HL-60/S4 (cell line): ENCODE data around the gene APP.

Experiments
- in situ Hi-C: fragments of 300-500 bp; cut with MboI; formaldehyde crosslinking; loops from 2 replicates; pipeline ENCODE4 v1.14.3; 2022; ENCODE audit warnings: low sequenced_read_pairs

APP gene

GRCh38 chr21:25910809-25911208, 259.8 kb downstream of the APP start:
- in situ Hi-C loops: no loop called here

GRCh38 chr21:25909341-25909740, 261.2 kb downstream of the APP start:
- in situ Hi-C loops: no loop called here

DNA sequence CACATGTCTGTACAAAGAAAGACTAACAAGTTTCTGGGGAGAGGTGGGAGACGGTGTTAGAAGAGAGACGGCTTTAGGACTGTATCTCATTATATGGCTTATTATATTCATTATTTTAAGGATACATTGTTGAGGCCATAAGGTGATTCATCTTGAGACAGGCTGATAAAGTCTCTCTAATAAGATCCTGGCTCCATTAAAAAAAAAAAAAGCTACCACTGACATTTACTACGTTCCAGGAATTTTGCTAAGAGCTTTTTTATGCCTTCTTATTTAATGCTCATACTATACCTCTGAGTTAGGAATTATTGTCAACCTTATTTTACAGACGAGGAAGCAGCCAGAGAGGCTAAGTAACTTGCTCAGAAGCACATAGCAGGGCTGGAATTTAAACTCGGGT, 262.1 kb downstream of the APP start:
- in situ Hi-C loops: no loop called here

DNA sequence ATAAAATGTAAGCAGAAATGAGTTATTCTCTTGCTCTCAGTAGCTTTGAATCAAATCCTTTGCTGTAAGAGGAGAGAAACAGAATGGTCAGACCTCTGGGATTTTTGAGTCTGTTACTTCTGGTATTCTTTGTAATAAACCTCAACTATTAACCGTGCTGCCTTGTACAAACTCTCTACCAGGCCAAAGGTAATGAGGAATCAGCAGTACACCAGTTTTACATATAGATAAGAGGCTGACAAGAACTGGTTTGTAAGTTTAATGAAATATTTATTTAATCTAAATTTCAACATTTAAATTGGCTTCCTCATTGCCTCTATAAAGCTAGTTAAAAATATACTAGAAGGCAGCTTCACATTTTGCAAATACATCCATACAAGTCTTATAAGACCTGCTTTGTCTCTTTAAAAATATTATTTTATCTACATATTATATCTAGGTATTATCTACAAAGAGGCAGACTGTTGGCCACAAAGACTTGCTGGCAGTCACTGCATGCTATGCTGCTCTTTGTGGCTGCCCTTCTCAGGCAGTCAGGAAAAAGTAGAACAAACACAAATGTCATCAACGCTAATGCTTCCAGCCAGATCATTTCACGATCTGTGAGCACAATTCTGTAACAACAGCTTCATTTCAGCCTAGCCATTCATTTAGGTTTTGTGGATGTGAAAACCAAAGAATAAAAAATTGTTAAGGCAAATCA, 262.8 kb downstream of the APP start:
- in situ Hi-C loops: no loop called here

- in situ Hi-C loops: no loop called here
Observed at GRCh38 chr21:25906587-25906986, 264.0 kb downstream of the APP start.

- in situ Hi-C loops: no loop called here
Observed at GRCh38 chr21:25905126-25905525, 265.4 kb downstream of the APP start.

DNA sequence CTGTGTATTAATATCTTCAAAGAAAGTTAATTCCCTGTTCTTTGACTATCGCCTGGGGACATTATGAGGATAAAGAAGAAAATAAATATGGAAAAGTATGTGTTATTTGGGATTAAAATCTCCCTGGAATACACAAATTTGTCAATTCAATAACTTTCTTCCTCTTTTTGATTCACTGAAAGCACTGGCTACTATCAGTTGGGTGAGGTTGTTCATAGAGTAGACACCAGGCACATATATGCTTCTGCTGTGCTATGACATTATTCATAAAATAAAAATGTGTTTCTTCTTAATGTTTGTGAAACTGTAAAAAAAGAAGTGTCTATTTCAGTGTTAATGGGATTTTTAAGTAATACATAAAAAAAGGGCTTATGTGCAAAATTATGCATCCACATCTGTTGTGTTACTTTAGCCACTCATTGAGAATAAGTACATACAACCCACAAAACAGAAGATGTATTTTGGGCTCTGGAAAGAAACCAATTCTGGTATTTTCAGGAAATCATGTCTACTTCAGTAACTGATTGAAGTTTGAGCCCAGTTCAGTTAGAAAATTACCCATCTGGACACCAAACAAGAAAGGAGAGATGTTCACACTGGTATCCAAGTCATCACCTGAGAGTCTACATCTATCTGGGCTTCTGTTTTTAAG, 266.4 kb downstream of the APP start:
- in situ Hi-C loops: no loop called here

DNA sequence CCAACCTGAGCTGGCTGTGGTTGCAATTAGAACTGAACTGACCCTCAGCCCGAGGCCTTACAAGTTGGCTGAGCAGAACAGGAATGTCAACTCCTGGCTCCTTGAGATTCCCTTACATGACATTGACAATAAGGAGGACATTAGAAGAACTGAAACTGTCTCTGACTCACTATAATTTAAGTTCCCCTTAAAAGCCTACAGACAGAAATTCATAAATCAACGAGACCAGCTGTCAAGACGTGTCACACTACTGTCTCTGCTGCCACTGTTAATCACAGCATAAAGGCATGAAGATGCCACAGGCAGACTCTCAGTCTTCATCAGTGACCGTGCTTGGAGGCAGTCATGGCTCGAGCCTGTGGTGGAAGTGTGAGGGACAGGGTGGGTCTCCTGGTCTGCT, 267.0 kb downstream of the APP start:
- in situ Hi-C loops: no loop called here

GRCh38 chr21:25901330-25901979, 269.1 kb downstream of the APP start:
- in situ Hi-C loops: no loop called here

GRCh38 chr21:25898671-25899070, 271.9 kb downstream of the APP start:
- in situ Hi-C loops: loop anchor here (25.0 kb wide), 1 partner anchor 814 kb away; no protein-coding TSS in a partner anchor

- in situ Hi-C loops: loop anchor here (25.0 kb wide), 1 partner anchor 815 kb away; no protein-coding TSS in a partner anchor
Observed at GRCh38 chr21:25897383-25897782, 273.2 kb downstream of the APP start.

DNA sequence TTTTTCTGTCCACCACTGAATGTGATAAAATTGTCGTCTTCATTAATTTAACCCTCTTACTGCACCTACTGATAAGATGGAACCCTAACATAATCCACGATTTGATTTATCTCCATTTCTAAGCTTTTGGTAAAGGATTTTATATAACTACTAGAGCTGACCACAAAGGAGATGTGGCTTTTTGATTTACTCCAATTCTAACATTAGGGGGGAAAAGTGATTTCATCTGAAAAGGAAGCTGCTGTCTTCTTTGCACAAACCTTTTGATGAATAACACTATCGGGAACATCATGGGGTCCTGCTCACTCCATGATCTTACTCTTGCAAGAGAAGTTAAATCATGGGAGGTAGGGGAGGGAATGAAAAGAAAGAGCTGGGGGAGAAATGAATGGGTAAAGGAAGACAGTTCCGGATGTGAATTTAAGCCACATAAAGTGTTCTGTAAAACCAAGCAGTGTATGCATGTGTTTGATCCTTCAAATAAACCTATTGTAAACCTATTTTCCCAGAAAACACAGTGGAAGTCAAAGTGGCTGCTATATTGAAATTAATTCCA, 274.0 kb downstream of the APP start:
- in situ Hi-C loops: loop anchor here (25.0 kb wide), 1 partner anchor 816 kb away; no protein-coding TSS in a partner anchor

GRCh38 chr21:25895565-25896205, 274.9 kb downstream of the APP start:
- in situ Hi-C loops: loop anchor here (25.0 kb wide), 1 partner anchor 817 kb away; no protein-coding TSS in a partner anchor

DNA sequence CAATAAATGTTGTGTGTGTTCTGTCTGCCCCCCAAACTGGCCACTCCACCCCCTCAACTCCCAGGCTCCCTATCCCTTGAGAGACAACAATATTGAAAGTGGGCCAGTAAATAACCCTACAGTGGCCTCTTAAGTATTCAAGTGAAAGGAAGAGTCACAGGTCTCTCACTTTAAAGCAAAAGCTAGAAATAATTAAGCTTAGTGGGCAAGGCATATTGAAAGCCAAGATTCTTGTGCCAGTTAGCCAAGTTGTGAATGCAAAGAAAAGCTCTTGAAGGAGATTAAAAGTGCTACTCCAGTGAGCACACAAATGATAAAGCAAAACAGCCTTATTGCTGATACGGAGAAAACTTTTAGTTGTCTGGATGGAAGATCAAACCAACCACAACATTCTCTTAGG, 277.4 kb downstream of the APP start:
- in situ Hi-C loops: loop anchor here (25.0 kb wide), 1 partner anchor 819 kb away; no protein-coding TSS in a partner anchor

DNA sequence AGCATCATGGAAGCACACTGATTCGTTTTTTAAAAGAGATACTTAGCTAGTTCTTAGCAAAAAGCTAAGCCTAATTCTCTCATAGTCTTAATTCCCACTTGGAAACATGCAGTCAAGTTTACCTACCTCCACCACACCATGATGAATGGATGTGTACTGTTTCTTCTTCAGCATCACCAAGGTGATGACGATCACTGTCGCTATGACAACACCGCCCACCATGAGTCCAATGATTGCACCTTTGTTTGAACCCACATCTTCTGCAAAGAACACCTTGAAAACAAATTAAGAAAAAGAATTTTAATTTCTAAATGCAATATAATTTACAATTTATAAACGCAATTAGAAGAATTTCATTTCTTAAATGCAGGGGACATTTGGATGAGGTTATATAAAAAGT, 279.0 kb downstream of the APP start:
- in situ Hi-C loops: loop anchor here (25.0 kb wide), 1 partner anchor 821 kb away; no protein-coding TSS in a partner anchor

DNA sequence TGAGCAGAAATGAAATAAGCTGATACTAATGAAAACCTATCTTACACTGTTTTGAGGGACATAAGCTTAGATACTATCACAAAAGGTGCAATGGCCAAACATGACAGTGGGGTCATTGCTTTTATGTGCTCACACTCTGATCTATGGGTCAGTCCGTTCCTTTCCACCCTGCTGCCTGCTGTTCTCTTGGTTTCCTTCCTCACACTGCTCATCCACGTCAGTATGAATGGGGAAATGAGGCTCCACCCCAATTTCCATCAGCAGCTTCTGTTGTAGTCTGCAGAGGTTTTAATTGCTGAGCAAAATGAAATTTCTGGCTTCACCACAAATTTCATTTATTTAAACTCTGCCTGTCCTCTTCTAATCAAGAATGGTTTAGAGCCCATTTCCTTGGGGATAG, 280.6 kb downstream of the APP start:
- in situ Hi-C loops: loop anchor here (25.0 kb wide), 1 partner anchor 822 kb away; no protein-coding TSS in a partner anchor

- in situ Hi-C loops: loop anchor here (25.0 kb wide), 1 partner anchor 824 kb away; no protein-coding TSS in a partner anchor
Observed at GRCh38 chr21:25888711-25889110, 281.9 kb downstream of the APP start.

- in situ Hi-C loops: loop anchor here (25.0 kb wide), 1 partner anchor 825 kb away; no protein-coding TSS in a partner anchor
Observed at GRCh38 chr21:25887646-25888306, 282.8 kb downstream of the APP start.

- in situ Hi-C loops: loop anchor here (25.0 kb wide), 1 partner anchor 825 kb away; no protein-coding TSS in a partner anchor
Observed at GRCh38 chr21:25887166-25887565, 283.4 kb downstream of the APP start.

- in situ Hi-C loops: loop anchor here (25.0 kb wide), 1 partner anchor 826 kb away; no protein-coding TSS in a partner anchor
Observed at GRCh38 chr21:25885880-25886279, 284.7 kb downstream of the APP start.
